Left renal pelvis (tissue), 4 donors: Measurements from ENCODE around the gene PITPNB. TPM values are rescaled to one million over a fixed set of nuclear protein-coding genes. Genes with fewer than 3 reads are reported as not detected.

Experiments
- DNase-seq, 4 donors: peaks; one replicate each; pipeline ENCODE4 v3.0.0-alpha.2; 2013; ENCODE audit warnings: low read depth in 4 of 4, low spot score in 3 of 4
- polyA plus RNA-seq, 4 donors: library from polyadenylated mRNA; unstranded; fragments of 120-200 nt; gene quantifications; one replicate each; pipeline ENCODE4 v1.2.1, GENCODE V29; 2013; ENCODE audit not compliant: insufficient read length in 4 of 4

PITPNB gene
- polyA plus RNA-seq, 4 donors = 54.1 to 68.8 (median 67.9) TPM

DNA sequence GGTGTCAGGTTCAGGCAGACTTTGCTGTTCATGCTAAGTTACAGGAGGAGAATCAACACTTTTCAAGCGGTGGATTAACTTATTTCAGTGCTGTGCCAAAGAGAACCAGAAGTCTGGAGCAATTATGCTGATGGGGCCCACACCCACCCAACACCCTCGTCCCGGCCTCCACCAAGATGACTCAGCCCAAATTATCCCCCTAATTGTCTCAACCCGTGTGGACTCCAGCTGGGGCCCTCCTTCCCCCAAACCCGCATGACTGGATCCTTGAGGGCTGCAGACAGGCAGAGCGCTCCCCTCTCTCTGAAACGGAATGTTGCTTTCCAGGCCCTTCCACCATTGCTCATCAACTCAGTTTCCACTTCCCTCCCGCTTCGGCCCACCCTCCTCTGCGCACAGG is 82.9 kb downstream of the PITPNB start:
- no peak for DNase-seq

DNA sequence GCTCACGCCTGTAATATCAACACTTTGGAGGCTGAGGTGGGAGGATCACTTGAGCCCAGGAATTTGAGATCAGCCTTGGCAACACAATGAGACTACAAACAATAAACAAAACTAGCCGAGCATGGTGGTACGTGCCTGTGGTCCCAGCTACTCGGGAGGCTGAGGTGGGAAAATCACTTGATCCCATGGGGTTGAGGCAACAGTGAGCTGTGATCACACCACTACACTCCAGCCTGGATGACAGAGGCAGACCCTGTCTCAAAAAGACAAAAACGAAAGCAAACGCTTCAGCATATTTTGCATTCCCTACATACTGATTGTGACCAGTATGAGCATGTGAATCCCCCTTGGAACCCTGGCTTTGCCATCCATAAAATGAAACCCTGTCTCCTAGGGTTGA is 83.6 kb downstream of the PITPNB start:
- no peak for DNase-seq

DNA sequence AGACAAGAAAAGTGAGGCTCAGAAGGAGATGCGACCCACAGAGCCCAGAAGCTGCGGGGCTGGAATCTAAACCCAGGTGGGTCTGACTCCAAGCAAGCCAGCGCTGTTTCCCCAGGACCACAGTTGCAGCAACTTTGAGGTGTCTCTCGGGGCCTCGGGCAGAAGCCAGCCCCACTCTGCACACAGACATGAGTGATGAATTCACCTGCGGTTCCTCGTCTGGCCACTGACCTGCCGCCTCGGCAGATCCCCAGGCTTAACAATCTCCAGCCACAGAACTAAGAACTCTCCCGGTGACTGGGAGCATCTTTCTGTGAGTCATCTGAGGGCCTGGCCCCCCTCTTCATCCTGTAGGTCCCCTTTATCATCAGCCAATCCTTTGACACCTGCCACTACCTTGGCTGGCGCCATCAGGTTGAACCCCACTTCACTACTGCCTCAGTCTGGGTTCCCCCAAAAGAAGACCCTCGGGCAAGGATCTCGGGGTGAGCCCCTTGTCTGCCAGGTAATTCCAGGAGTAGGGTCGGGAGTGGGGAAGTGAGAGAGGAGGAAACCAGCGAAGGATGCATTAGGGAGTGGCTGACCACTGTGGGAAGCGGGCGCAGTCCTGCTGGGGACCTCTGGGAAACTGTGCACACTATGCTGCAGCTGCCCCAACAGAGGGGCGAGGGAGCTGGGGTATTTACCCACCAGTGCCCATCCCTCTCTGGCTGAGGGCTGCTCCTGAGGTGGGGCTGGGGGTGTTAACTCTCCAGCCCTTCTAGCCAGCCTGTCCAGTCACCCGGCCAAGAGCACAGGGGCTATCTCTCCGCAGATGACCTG is 84.5 kb downstream of the PITPNB start:
- DNase-seq = no peak

DNA sequence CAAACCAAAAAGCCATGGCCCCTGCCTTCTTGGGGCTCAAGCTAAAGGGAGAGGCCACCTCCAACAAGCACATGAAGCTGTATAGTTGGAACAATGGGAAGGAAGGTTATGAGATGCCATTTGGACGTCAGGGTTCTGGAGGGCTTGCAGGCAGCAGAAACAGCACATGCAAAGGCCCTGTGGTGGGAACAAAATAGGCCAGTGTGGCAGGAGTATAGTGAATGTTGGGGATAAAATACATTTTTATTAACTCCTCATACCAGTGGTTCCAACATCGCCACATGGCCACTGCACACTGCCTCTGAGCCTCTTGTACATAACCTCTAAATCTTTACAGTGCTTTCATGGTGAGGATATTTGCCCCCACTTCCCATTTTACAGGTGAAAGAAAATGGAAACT is 85.3 kb downstream of the PITPNB start:
- DNase-seq = no peak

DNA sequence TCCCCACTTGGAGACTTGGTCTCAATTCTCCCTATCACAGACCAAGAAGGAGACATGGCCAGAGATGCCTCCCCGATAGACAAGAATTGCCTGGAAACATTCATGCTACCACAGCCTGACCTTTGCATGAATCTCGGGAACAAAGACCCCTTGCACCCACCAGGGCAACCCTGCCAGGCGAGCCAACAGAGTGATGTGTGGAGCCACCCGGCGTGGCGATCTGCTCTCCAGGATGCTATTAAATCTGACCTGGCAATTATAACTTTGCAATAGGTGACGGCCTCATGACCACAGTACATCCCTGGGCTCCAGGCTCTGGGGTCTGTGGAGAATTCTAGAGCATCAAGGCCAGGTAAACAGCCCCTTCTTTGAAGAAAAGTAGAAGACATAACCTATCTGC is 86.5 kb downstream of the PITPNB start:
- no peak for DNase-seq

DNA sequence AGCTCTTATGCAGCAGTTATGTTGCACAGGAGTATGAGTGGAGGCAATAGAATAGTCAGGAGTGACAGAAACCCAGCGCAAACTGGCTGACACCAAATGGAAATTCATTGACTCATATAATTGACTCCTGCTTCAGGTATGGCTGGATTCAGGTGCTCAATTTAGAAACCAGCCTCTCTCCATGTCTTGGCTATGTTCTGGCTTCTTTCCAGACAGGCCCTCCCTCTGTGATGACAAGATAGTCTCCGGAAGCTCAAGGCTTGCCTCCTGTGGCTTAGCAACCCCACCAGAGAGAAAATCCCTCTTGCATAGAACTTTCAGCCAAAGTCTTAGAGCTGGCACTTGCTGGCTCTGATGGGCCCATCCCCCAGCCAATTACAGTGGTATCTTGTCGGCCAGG is 89.4 kb downstream of the PITPNB start:
- DNase-seq = no peak

DNA sequence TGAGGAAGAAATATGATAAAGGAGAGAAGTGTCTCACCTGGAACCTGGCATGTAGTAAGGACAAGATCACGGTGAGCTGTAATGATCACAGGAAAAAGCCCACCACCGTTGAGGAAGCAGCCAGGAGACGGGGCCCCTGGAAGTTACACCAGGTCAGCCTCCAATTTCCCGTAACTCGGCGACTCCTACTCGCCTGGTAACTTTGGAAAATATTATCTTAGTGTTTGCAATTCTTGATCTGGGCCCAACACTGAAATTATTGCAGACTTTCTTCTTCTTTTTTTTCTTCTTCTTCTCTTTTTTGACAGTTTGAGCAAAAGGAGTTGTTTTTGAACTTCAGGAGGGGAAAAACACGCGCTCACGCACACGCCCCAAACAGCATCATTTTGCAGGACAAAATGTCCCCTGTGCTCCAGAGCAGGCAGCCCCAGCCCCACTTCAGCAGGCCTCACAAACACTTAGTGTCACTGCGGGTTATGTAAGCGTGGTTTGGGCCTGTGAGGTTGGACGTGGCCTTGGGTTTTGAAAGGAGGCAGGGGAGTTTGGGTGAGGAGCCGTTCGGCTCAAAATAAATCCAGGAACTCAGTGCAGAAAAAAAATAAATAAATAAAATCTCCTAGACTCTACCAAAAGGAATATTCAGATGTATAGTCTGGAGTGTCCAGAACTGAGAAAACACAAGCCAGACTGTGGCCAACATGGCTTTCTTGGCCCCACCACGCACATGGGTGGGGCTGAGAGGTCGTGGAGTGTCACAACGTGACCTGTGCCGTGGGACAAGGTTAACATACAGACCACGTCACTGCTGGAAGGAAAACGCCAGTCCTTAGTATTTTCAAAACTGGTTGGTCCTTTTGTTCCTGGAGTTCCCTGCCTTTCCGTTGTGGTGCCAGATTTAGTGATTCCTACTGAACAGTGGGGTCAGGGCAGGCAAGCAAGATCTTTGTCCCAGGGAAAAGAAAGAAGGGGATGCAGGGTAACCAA is 91.2 kb downstream of the PITPNB start:
- no peak for DNase-seq

DNA sequence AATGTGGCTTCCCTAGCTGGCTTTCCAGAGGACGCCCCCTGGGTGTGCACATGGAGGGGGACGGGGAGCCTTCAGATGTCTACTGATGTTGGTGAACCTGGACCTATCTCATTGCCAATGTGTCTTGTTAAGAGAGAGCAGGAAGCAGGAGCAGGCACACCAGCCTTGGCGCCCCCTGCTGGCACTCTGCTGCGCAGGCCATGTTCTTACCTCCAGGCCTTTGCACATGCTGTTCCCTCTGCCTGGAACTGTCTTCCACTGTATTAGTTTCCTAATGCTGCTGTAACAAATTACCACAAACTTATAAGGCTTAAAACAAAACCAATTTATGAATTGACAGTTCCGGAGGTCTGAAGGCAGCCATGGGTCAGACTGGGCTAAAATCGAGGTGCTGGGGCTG is 93.9 kb downstream of the PITPNB start:
- DNase-seq = no peak

DNA sequence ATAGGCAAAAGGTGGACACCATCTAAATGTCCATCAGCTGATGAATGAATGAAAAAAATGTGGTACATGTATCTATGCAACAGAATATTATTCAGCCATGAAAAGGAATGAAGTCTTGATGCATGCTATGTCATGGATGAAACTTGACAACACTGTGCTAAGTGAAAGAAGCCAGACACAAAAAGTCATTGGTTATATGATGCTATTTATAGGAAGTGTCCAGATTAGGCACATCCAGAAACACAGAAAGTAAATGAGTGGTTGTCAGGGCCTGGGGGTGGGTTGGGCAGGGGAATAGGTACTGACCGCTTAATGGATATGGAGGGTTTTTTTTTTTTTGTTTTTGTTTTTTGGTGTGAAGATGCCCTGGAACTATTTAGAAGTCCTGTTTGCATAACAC is 95.8 kb downstream of the PITPNB start:
- DNase-seq = no peak

DNA sequence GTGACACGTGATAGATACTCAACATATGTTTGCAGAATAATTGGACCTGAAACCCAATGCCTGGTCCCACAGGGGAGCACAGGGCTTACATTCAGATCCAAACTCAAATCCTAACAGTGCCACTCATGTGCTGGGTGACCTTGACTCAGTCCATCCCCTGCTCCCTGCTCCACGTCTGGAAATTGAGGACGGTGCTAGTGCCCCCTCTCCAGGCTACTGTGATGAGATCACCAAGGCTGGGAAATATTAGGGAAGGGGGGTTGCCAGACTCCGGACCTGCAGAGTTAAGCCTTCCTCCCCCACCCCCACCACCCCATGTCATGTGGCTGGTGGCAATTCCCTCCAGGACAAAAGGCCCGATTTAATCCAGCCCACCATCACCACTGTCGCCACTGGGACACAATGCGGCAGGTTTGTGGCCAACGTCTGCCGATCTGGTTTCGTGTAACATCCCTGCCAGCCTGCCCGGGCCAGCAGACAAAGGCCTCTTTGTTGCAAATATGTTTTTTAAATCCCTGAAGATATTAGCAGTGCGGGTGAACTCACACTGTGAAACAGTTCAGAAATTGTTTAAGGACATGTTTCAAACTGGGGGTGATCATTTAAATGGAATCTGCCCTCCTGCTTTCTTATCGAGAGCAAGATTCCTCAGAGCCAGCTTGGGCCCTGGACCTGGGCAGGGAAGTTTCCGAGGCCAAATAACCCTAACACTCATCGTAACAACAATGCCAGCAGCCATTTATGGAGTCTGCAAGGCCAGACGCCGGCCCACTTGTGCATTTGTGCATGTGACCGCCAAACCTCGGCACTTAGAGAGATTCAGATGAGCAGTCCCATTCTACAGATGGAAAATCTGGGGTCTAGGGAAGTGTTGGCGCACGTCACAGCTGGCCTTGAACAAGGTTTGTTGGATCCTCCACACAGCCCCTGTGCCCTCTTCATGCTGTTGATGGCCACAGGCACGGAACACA is 97.9 kb downstream of the PITPNB start:
- no peak for DNase-seq

DNA sequence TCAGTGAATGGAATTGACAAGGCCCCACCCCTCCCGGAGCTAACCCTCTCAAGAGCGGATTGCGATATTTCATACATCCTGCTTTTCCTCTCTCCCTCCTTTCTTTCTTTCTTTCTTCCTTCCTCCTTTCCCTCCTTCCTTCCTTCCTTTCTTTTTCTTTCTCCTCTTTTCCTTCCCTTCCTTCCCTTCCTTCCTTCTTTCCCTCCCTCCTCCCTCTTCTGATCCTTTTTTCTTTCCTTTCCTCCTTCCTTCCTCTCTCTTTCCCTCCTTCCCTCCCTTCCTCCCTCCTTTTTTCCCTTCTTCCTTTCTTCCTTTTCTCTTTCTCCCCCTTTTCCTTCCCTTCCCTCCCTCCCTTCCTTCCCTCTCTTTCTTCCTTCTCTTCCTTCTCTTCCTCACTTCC is 102.5 kb downstream of the PITPNB start:
- DNase-seq = no peak

DNA sequence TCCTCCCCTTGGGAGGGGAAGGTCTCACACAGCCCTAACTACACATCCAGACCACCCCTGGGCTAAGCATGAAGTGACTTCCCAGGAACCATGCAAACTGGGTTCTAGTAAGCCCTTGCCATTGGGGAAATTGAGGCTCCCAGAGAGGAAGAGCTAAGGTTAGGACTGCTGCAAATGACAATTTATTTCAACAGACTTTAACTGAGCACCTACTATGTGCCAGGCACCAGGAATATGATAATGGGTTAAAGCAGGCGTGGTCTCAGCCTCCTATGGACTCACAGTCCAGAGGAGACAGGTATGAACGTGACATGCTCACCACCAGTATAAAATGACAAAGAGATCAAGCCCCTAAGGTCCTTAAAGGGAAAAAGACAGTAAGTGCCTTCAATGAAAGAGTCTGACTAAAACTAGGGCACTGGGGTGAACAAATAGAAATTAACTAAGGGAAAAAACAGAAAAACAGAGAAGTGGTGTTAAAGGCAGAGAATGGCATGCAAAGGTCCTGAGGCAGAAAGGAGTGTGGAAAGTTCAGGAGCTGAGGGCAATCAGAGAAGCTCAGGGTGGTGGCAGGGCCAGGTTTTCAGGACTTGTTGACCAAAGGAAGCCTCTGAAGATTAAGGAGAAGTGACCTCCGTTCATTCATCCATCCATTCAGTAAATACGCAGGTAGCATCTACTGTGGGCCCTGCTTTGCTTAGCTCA is 103.1 kb downstream of the PITPNB start:
- no peak for DNase-seq

DNA sequence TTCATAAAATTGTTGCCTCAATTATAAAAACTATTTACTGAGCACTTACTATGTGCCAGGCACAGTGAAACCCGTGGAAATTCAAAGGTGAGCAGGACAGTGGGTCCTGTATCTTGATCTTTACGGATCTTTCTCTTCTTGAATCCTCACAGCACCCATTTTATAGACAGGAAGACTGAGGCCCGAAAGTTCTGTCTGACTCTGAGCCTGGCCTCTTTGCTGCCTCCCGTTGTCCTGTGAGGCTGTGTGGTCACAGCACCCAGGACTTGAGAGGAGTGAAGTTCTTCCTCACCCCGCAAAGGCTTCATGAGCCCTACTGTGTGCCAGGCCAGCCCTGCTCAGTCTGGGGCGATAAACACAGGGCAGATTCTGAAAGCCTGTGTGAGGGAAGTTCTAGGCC is 104.1 kb downstream of the PITPNB start:
- no peak for DNase-seq

DNA sequence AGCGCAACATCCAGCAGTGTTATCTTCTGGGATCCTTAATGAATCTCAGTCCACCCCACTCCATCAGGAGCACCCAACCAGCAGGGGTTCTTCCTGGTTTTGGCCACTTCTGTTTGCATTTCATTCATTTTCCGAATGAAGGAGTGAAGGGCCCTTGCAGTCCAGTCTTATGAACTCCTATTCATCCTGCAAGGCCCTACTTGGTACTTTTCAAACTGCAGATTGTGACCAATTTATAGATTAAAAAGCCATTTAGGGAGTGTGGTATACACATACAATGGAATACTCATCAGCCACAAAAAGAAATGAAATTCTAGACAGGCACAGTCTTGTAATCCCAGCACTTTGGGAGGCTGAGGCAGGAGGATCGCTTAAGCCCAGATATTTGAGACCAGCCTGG is 107.3 kb downstream of the PITPNB start:
- no peak for DNase-seq

DNA sequence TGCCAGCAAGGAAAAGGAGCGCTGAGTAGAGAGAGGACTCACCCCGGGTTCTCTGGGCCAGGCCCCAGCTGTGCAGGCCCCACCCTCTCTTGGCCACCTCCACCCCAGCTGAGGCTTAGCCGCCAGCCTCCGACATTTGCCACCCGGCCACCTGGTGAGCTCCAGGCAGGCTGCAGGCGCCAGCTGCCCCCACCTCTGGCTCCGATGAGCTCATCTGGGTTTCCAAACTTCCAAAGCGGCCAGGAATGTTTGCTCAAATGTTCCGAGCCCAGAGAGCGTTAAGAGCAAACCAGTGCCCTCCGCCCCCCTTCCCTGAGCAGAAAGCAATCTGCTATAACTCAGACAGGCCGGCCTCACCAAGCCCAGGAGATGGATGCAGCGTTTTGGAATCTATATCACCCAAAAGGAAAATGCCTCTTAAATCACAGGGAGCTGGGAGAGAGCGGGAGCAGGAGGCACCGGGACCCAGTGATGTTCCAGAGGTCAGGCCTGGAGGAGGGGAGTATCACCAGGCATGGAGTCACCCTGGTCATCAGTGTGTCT is 108.4 kb downstream of the PITPNB start:
- no peak for DNase-seq

DNA sequence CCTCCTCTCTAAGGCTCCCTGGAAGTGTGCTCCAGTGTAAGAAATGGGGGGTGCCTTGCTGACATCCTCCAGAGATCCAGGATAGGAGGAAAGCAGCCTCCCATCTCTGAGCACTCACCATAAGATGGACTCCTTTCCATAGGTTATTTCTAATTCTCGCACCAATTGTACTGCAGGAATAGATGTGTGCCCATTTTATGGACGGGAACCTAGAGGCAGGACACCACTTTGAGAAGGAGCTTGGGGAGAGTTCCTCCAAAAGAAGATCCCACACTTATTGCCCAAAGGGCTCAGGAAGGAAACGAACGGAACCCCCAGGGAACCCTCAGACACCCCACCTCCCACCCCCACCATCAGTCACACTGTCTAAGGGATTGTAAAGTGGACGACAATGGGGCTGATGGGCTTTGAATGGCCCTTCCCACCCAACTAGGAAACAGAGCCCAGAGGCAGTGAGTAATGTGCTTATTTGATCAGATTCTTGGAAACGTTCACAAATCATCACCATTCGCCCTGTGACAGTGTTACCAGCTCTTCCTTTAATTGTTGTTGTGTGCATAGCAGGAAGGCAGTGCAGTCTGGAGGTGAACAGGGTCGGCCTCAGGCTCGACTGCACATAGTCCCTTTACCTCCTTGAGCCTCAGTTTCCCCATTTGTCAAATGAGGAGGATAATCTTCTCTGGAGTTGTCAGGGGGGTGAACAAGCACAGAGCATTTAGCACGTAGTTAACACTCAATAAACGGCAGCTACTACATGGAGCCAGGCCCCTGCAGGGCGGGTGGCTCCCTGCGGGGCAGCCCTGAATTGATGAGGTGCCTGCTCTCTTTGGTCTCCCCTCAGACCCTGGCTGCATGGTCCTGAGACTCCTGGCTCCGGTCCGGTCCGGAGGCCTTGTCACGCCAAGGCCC is 109.1 kb downstream of the PITPNB start:
- DNase-seq = no peak

DNA sequence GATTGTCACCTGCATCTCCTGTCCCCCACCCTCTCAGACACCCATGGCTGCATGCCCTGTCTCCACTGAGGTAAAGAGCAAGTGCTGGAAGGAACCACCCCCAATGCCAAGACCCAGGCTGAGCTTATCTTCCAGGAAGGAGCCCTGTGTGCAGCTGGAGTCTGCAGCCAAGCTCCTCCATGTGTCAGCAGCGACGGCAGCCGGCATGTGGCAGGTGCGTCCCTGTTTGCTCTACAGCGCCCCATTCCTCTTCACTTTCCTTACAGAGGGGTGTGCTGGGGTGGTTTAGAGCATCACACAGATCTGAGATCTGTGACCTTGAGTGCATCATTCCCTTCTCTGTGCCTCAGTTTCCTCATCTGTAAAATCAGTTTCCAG is 109.8 kb downstream of the PITPNB start:
- no peak for DNase-seq

DNA sequence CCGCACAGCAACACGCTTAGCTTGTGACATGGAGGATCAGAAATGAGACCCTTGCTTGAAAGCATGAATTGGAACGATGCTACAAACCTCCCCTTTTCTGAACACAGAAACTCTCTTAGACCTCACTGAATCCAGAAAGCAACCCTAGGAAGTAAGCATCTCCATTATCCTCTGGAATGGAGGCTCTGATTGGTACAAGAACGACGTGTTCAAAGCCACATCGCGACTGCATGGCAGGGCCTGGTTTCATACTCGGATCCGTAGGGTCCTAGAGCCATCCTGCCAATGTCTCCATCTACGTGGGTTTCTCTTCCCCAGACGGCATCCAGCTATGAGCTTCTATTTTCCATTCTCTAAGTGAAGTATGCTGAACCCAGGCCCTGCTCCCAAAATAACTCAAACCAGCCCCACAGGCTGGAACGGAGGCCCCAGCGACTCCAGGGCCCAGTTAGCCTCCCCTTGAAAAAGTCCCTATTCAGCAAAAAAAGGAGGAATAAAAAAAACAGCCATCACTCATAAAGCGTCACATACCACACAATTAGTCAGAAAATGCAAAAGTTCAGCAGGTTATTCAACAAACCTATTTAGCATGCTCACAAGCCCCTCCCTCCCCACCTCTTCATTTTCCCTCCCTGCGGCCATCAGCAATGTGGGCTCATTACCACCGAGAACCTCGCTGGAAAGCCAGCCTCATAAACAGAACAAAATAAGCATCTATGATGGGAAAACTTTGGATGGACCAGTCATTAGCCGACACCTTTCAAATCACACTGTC is 110.4 kb downstream of the PITPNB start:
- DNase-seq = no peak
